GM21576 (cell line): ENCODE measurements around the gene CPA4.
"Not testable (repeated sequence)": the region's sequence is repeated elsewhere in the genome, so short reads cannot be mapped to it uniquely, and the experiment has no call there.

Source experiments
- ATAC-seq: cut with Tn5 transposase; IDR thresholded peaks from one replicate; pipeline ENCODE4 v1.9.1; 2021; ENCODE audit warnings: mild to moderate bottlenecking, moderate library complexity; ENCODE audit not compliant: unreplicated experiment

The CPA4 gene

DNA sequence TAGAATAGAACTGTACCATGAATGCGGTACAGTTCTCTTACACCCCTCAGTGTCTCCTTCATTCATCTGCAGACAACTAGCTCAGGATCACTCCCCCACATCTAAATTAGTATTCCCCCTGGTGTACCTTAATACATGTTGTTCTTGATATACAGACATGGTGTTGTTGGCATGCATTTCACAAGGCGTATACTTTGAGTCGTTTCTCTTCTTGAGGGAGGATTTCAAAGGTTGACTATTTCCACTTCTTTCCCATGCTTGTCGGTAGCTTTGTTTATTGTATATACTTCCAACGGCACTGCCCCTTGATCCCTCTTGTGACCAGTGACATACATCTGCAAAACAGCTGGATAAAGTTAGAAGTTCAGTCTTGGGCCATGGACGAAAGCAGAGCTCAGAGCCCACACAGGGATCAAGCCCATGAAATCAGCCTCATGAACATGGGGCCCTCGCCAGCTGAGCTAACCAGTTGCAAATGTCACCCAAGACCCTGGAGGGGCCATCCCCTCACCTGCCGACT, 8.6 kb downstream of the CPA4 start:
- ATAC-seq: no peak

DNA sequence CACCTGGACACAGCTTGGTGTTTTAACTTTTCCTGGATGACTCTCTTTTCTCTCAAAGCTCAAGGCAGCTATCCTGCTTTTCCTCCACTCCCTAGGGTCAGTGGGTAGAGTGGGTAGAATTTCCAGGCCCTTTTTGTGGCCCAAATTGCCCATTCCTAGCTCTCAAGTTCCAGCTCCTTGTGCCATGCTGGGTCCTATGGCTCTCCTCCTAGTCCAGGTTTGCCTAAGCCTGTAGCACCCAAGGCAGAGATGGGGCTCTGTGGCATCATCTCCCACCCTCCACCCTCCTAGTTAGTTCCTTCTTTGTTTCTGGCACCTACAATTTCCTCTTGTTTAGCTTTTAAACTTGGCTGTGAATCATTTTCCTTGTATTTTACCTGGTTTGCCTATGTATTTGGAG, 9.7 kb downstream of the CPA4 start:
- ATAC-seq: no peak

DNA sequence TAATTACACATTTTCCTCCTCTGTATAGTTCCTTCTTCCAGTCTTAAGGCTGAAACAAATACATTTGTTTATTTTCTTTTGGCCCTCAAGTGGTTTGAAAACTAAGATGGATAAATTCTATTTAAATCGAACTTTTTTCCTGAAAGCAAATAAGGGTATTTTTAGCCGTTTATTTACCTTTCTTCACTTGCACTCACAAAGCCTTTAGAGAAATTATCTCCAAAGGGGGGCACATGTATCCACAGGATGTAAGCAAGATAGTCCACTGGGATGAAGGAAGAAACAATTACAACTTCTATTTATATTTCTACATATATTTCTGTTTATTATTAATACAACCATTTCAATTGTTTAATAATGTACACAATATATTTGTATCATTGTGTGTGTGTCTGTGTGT, 10.2 kb downstream of the CPA4 start:
- no peak for ATAC-seq

DNA sequence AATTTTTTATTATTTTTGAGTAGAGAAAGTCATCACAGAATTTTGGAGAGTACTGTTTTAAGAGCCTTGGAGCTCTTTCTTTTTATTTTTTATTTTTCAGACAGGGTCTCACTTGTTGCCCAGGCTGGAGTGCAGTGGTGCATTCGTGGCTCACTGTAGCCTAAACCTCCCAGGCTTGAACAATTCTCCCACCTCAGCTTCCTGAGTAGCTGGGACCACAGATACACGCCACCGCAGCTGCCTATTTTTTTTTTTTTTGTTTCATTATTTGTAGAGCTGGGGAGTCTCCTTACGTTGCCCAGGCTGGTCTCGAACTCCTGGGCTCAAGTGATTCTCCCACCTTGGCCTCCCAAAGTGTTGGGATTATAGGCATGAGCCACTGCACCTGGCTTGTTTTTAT, 10.6 kb downstream of the CPA4 start:
- ATAC-seq: no peak

DNA sequence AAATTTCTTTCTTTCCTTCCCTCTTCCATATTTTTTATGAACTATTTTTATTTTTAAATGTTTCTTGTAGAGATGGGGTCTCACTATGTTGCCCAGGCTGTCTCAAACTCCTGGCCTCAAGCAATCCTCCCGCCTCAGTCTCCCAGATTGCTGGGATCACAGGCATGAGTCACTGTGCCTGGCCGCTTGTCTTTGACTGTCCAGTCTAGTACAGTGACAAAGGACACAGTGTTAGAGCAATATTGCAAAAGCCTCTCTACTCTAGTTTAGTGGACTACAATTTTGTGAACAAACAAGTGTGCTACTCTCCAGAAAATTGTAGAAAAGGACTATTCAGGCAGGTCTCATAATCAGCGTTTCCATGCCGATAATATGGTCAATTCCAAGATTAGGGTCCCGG, 11.0 kb downstream of the CPA4 start:
- ATAC-seq: no peak

DNA sequence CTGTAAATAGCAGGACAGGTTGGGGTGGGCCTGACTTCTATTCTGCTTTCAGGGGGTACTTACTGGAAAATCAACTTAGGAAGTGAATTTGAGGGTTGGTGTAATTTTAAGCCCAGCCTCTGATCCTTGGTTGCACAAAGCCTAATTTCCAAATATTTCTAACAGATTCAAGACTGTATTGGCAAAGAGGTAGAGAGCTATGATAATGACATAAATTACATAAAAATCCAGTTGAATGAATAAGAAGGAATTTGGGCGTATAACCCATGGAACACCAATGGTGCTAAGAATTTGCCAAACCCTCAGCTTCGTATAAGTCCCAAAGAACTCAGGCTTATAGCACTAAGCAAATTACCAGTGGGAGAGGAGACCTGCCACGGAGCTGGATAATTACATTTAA, 11.9 kb downstream of the CPA4 start:
- ATAC-seq: no peak

DNA sequence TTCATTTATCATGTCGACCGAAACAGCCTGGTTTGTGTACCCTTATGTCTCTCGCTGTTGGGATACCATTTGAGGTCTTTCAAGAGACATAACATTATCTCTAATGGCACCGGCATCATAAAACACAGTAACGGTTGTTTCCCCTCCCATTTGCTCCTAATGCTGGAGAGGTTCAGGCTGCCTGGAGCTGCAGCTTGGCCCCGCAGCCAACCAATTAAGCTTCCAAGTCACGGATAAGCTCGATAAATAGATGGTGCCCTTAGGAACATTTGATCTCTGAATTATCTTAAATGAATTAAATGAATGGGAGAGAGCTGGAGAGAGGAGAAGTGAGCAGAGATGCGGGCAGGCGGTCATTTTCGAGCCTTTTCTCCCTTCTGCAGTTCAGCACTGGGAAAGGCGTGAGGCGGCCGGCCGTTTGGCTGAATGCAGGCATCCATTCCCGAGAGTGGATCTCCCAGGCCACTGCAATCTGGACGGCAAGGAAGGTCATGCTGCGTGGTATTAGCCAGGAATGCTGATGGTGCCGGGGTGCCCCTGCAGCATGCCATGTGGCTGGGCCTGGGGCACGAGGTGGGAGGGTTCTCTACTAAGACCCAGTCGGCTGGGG, 12.6 kb downstream of the CPA4 start:
- ATAC-seq: no peak

DNA sequence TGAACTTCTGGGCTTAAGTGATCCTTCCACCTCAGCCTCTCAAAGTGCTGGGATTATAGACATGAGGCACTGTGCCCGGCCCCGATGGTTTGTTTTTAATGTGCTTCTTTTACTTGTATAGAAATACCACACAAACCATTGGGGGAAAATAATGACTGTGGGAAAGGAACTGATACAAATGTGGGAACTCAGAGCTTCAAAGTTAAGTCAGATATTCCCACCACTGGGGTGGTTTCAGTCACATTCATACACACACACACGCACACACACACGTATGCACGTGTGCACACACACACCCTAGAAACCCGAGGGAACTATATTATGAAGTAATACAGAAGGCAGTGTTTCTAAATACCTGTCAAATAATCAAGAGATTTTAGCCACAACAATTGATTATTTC, 17.0 kb downstream of the CPA4 start:
- ATAC-seq: no peak

DNA sequence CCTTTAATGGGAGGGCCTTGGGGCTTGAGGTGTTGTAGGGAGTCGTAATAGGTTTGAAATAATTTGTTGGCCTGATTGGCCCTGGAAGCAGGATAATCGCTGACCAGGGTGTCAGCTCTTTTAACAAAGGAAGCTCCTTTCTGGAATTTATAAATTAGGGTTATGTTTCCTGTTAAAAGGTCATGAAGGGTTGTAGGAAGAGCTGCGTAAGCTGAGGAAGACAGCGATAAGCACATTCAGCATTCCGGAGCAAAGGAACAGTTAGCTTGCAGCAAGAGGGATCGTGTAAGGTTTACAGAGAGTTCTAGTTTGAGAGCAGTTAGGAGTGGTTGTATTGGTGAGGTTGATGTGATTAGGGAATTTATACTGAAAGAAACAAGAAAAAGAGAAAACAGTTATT, 21.3 kb downstream of the CPA4 start:
- no peak for ATAC-seq

DNA sequence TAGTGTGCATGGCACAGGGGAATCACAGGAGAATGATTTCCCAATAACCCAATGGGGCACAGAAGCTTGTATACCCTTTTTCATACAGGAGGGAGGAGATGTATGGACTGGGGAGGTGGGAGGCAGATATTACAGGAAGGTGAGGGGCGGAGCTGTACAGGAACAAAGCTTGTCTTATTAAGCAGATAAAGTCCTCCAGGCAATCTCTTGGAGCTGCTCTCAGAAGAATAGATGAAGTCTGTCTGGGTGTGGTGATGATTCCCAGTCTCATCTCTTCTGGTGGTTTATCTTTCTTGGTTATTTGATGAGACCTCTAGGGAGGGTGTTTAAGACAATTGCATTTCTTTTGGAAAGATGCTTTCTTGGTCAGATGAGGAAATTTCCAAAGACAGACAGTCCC, 26.6 kb downstream of the CPA4 start:
- ATAC-seq: no peak

DNA sequence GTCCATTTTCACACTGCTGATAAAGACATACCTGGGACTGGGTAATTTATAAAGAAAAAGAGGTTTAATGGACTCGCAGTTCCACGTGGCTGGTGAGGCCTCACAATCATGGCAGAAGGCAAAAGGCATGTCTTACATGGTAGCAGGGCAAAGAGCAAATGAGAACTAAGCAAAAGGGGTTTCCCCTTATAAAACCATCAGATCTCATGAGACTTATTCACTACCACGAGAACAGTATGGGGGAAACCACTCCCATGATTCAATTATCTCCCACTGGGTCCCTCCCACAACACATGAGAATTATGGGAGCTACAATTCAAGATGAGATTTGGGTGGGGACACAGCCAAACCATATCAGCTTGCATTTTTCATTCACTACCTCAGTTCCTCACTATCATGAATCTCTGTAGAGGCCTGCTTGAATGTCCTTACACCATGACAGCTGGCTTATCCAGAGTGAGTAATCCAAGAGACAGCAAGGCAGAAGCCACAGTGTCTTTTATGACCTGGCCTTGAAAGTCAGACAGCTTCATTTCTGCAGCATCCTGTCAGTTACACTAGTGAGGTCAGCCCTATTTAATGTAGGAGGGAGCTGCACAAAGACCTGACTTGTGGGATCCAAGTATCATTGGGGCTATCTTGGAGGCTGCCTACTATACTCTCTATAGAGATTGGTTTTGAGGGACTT, 28.7 kb downstream of the CPA4 start:
- ATAC-seq: not testable (repeated sequence)

DNA sequence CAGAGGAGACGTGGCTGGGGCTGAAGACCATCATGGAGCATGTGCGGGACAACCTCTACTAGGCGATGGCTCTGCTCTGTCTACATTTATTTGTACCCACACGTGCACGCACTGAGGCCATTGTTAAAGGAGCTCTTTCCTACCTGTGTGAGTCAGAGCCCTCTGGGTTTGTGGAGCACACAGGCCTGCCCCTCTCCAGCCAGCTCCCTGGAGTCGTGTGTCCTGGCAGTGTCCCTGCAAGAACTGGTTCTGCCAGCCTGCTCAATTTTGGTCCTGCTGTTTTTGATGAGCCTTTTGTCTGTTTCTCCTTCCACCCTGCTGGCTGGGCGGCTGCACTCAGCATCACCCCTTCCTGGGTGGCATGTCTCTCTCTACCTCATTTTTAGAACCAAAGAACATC, 29.7 kb downstream of the CPA4 start:
- no peak for ATAC-seq

DNA sequence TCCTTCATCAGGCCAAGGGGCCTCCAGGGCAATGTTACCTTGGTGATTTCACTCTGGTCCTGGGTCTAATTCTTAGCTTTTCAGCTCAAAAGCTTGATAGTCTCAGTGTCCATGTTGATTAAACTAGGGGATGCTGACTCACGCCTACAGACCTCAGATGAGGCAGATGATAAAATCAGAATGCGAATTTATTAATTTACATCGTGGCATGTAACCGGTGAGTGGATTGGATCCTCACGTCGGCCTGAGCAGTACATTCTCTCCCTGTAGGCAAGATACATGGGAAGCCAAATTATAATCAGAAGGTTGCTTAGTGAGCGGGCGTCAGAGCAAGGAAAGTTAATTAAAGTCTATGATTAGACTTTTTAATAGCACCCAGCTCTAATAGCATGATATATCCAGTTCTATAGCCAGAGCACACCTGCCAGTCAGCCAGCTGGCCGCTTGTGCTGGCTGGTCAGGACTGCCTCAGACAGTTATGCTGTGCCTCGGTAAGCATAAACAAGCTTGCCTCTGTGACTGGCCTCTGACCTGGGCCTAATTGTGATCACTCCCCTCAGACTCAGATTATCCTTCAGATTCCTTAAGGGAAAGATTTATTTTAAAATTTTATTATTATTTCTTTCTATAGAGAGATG, 31.5 kb downstream of the CPA4 start:
- no peak for ATAC-seq

DNA sequence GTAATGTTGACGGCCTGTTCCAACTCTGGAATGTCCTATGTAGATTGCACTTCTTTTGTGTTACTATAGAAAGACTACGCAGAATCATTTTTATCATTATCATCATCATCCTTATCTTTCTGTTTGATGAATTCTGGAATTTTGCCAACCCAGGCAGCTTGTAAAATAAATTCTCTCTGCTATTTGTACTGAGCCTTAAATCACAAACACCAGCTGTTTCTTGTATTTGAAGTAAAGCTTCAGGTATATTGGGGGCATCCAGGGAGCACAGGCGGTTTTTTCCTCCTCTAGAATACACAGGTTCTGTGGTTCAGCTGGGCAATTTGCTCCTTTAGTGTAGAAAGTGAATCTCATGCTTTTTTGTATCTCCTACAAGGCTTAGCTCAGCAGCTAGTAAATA, 36.7 kb downstream of the CPA4 start:
- ATAC-seq: no peak

DNA sequence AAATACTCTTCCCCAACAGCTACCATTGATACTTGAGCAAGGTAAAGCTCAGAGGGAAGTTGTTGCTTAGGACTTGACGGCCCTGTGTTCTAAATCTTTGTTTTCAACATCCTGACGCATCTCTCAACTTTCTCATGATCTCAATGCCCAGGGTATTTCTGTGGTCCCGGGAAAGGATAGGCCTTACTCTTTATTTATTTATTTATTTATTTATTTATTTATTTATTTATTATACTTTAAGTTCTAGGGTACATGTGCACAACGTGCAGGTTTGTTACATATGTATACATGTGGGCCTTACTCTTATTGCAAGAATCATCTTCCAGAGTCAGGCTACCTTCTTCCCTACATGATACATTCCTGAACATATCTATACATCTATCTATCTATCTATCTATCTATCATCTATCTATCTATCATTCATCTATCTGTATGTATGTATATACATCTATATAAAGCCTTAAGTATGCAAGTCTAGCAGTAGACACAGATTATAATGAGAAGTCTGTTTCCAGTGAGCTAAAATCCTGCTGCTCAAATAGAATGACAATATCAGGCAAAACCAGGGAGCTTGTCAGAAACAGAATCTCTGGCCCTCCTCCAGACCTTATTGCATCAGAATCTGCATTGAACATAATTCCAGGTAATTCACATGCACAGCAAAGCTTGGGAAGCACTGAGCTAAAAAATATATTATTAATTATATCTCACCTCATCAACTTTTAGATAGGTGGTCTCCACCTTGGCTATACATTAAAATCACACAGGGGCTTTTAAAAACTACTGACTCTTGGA, 39.5 kb downstream of the CPA4 start:
- no peak for ATAC-seq

DNA sequence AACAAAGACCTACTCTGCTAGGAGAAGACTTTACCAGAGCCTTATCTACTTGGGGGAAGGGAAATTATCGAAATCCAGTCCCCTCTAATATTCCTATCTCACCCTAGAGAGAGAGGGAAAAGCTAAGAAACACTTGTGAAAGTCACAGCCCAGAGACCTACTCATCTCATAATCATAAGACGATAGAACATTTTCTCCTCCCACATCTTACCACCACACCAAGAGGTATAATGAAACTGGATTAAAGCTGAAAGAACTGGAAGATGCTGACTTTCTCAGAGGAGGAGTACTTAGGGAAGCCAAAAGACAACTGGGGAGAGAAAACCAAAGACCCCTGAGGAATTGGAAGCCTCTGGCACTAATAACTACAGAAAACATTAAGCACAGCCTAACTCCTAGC, 40.9 kb downstream of the CPA4 start:
- ATAC-seq: no peak

DNA sequence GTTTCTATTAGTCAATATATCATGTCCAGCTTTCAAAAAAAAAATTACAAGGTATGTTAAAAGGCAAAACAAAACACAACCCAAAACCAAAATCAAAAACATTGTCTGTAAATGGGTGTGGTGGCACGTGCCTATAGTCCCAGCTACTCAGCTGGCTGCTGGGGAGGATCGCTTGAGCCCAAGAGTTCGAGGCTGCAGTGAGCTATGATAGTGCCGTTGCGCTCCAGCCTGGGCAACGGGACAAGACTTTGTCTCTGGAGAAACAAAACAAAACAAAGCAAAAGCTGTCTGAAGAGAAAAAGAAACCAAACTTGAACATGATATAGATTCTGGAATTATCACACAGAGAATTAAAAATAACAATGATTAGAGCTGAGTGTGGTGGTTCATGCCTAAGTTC, 41.3 kb downstream of the CPA4 start:
- ATAC-seq: no peak

DNA sequence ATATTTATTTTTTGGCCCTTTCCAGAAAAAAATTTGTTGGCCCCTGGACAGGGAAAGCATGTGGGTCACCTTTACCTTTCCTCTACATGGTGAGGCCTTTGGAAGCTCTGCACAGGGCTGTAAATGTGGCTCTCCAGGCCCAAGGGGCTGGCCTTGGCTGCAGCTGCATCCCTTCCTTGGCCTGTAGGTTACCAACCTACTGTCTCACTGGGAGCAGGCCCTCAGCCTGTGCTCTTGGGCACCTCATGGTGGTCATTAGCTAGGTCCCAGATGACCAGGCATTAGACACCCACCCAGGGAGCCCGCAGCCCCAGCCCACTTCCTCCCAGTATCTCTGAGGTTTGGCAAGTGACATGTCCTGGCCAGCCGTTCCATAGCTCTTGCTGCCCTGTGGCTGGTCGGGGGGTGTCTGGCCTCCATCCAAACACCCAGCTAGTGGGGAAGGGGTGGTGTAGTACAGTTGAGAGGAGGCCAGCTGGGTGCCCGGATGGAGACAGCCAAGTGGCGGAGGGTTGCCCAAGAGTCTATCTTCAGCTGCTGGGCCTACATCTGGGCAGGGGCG, 44.5 kb downstream of the CPA4 start:
- ATAC-seq: no peak

DNA sequence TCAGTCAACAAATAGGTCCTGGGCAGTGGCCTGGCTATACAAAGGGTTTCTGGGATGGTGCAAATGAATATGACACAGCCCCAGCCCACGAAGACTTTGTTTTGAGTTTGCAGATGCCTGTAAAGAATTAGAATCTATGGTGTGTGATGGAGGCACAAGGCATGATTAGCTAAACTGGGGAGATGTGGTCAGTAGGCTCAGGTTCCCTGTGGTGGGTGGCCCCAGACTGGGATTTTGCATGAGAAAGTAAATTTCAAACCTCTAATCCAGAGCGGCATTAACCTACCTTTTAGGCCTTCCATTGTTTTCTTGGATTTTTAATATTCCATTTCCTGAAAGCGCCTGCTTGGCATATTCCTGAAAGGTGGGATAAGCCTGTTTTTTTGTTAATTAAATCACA, 45.3 kb downstream of the CPA4 start:
- ATAC-seq: no peak

DNA sequence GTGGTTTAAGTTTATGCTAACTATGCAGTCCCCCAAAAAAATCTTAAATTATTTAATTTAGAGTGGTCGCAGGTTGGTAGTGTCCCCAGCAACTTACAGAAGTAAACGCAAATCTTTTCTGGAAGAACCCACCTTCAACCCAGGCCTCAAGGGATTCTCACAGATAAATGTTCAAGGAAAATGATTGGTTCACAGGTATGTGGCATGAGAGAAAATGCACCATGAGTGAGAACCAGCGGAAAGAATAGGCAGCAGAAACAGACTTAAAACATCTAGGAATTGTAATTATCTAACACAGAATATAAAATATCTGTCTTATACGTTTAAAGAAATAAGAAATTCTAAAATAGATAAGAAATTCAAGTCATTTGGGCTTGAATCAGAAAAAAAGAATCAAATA, 48.9 kb downstream of the CPA4 start:
- ATAC-seq: no peak

DNA sequence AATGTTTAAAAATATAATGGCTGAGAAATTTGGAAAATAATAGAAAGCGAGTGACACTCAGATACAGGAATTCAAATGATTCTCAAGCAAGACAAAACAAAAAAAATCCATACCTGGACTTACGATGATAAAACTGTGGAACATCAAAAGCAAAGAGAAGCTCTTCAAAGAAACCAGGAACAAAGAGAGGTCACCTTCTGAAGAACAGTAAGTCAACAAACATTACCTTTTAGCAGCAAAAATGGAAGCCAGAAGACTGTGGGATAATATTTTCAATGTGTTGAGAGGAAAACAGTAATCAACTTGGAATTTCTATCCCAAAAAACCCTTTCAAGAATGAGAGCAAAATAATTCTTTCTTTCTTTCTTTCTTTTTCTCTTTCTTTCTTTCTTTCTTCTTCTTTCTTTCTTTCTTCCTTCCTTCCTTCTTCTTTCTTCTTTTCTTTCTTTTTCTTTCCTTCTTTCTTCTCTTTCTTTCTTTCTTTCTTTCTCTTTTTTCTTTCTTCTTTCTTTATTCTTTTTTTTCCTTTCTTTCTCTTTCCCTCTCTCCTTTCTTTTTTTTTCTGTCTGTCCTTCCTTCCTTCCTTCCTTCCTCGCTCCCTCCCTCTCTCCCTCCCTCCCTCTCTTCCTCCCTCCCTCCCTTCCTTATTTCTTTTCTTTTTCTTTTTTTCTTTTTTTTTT, 49.9 kb downstream of the CPA4 start:
- ATAC-seq: no peak
